ENCODE results near the gene ST3GAL5. TPM values are rescaled to one million over a fixed set of nuclear protein-coding genes. Genes with fewer than 3 reads are reported as not detected.

Gene ST3GAL5
- polyA plus RNA-seq, 4 donors = 10.8 to 13.1 (median 11.3) TPM

GRCh38 chr2:85920810-85921545 is 32.2 kb upstream of the ST3GAL5 start:
- DNase-seq (ENCODE audit: low read depth in 4 of 4, low spot score in 3 of 4) = no peak

- no peak for DNase-seq (ENCODE audit: low read depth in 4 of 4, low spot score in 3 of 4)
Observed at GRCh38 chr2:85917887-85918795, 29.4 kb upstream of the ST3GAL5 start.

- no peak for DNase-seq (ENCODE audit: low read depth in 4 of 4, low spot score in 3 of 4)
Observed at GRCh38 chr2:85915606-85916303, 27.0 kb upstream of the ST3GAL5 start.

- DNase-seq (ENCODE audit: low read depth in 4 of 4, low spot score in 3 of 4) = no peak
Observed at GRCh38 chr2:85914922-85915321, 26.1 kb upstream of the ST3GAL5 start.

GRCh38 chr2:85913884-85914881 is 25.4 kb upstream of the ST3GAL5 start:
- DNase-seq (ENCODE audit: low read depth in 4 of 4, low spot score in 3 of 4) = no peak

GRCh38 chr2:85911814-85912692 is 23.3 kb upstream of the ST3GAL5 start:
- no peak for DNase-seq (ENCODE audit: low read depth in 4 of 4, low spot score in 3 of 4)

- DNase-seq (ENCODE audit: low read depth in 4 of 4, low spot score in 3 of 4) = no peak
Observed at GRCh38 chr2:85911097-85911496, 22.3 kb upstream of the ST3GAL5 start.

GRCh38 chr2:85909005-85909404 is 20.2 kb upstream of the ST3GAL5 start:
- DNase-seq (ENCODE audit: low read depth in 4 of 4, low spot score in 3 of 4) = no peak

GRCh38 chr2:85908506-85908905 is 19.7 kb upstream of the ST3GAL5 start:
- DNase-seq (ENCODE audit: low read depth in 4 of 4, low spot score in 3 of 4) = no peak

- DNase-seq (ENCODE audit: low read depth in 4 of 4, low spot score in 3 of 4) = no peak
Observed at GRCh38 chr2:85907671-85908157, 18.9 kb upstream of the ST3GAL5 start.

GRCh38 chr2:85906748-85907147 is 18.0 kb upstream of the ST3GAL5 start:
- no peak for DNase-seq (ENCODE audit: low read depth in 4 of 4, low spot score in 3 of 4)

GRCh38 chr2:85905891-85906290 is 17.1 kb upstream of the ST3GAL5 start:
- no peak for DNase-seq (ENCODE audit: low read depth in 4 of 4, low spot score in 3 of 4)

- no peak for DNase-seq (ENCODE audit: low read depth in 4 of 4, low spot score in 3 of 4)
Observed at GRCh38 chr2:85905187-85905666, 16.4 kb upstream of the ST3GAL5 start.

GRCh38 chr2:85903849-85904248 is 15.1 kb upstream of the ST3GAL5 start:
- DNase-seq (ENCODE audit: low read depth in 4 of 4, low spot score in 3 of 4) = no peak

GRCh38 chr2:85902496-85902895 is 13.7 kb upstream of the ST3GAL5 start:
- no peak for DNase-seq (ENCODE audit: low read depth in 4 of 4, low spot score in 3 of 4)

- no peak for DNase-seq (ENCODE audit: low read depth in 4 of 4, low spot score in 3 of 4)
Observed at GRCh38 chr2:85901155-85901554, 12.4 kb upstream of the ST3GAL5 start.

- no peak for DNase-seq (ENCODE audit: low read depth in 4 of 4, low spot score in 3 of 4)
Observed at GRCh38 chr2:85900366-85900765, 11.6 kb upstream of the ST3GAL5 start.

- DNase-seq (ENCODE audit: low read depth in 4 of 4, low spot score in 3 of 4) = no peak
Observed at GRCh38 chr2:85899849-85900248, 11.1 kb upstream of the ST3GAL5 start.

GRCh38 chr2:85899284-85899683 is 10.5 kb upstream of the ST3GAL5 start:
- DNase-seq (ENCODE audit: low read depth in 4 of 4, low spot score in 3 of 4) = no peak
